HG02884 (cell line): Measurements from ENCODE around the gene SKI.

Experiments
- ATAC-seq: cut with Tn5 transposase; IDR thresholded peaks from one replicate; pipeline ENCODE4 v1.9.1; 2021; ENCODE audit warnings: mild to moderate bottlenecking, moderate library complexity; ENCODE audit not compliant: unreplicated experiment

Gene SKI

DNA sequence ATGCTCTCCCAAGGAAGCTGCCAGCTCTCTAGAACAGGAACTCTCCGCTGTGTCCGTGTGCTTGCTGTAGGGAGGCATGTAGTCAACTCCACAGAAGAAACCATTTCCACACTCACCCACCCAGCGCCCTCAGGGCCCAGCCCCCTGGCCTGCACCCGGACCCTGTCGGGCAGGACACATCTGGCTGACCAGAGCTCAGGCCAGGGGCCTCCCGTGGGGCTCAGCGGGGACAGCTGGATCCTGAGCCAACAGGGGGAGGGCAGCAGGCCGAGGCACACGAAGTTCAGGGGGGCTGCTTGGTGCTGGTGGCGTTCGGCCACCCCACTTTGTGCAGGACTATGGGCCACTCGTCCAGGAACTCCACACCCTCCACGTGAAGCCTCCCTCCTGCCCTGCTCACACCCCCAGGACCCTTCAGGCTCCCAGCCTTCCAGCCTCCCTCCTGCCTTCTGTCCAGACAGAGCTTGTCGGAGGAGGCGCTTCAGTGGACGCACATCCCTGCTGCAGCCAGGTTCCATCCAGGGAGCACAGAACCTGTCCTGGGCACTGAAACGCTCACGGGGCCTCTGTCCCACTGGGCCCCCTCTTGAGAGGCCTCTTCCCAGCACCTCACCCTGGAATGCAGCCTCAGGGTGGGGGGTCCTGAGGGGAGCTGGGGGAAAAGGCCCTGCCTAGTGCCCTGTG is 18.6 kb upstream of the SKI start:
- no peak for ATAC-seq

DNA sequence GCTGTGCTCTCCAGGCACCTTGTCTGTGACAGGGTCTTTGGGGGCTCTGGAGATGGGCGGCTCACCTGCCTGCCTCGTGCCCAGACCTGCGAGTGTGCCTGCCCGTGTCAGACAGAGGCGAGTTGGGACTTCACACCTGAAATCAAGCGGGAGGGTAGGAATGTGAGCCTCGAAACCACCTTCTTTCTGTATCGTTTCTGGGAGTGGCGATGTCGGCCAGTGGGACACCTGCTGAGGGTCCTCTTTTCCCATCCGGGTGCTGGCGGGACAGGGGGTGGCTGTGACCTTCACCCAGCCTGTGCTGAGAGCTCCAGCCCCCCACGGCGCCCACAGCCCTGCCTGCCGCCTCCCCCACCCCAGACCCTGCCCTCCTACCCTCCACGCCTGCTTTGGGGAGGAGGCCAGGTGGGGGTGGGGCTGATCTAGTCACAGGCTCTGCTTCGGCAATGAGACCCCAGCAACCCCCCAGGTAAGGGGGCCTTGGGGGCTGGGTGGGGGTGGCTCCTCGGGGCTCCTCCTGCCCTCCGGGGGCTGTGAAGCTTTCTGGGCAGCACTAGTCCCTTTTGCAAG is 17.9 kb upstream of the SKI start:
- ATAC-seq: no peak

DNA sequence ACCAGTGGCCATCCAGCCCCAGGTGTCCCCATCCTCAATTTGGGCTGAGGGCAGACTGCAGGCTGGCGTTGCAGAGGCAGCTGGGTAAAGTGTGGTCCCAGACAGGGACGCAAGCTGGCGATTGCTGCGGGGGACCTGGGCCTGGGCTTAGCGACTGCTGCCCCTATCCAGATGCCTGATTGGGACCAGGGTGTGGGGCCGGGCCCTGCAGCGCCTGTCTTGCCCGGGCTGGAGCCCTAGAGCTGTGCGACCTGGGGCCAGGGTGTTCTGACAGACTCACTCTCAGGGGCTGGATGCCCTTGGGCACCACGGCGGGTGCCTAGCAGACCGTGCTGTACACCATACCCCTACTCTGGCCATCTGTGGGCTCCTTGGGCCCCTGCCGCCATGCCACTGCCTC is 17.3 kb upstream of the SKI start:
- ATAC-seq: no peak

DNA sequence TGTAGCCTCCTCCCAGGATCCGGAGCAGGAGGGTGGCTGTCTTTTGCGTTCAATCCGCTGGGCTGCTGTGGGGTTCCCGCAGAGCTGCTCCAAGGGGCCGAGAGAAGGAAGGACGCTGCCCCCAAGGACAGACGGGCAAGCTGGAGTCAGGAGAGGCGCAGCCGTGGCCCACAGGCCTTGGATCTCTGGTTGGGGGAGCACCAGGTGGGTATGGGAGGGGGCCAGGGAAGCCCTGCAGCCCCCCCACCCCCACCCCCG is 15.9 kb upstream of the SKI start:
- ATAC-seq: no peak

DNA sequence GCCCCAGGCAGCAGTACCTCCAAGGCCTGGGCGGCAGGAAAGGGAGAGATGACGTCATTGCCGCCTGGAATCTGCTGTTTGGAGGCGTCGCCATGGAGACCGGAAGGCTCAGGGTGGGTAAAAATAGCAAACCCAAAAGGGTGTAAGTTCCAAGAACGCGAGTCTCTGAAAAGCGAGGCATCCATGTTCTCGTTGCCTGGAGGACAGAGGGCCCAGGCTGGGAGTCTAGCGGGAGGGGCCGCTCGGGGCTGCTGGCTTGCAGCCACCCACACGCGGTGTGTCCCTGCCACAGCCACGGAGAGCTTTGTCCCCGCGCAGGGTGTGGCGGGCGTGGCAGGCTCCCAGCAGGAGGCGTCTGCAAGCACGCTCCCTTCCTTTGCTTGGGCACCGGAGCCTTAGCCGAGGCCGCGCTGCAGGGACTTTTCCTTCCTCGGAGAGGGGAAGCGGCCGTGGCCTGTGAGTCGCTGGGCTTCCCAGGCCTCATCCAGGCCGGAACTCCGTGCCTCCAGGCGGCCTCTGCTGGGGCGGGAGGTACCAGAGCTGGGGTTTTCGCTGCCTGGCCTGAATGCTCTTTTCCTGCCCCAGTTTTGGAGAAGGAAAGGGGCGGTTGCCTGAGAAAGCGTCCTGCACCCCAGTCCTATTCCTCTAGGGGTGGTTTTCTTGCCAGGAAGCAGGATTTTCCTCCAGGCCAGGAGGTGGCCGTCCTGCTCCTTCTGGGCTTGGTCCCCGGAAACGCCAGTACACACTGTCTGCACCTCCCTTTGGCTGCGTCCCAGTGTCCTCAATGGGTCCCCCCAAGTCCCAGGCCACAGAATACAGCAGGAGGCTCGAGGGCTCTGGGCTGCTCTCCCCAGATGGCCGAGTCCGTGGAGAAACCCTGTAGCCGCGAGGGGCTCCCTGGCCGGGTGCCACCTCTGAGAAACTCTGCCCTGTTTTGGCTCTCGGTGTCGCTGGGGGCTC is 15.3 kb upstream of the SKI start:
- ATAC-seq: no peak

DNA sequence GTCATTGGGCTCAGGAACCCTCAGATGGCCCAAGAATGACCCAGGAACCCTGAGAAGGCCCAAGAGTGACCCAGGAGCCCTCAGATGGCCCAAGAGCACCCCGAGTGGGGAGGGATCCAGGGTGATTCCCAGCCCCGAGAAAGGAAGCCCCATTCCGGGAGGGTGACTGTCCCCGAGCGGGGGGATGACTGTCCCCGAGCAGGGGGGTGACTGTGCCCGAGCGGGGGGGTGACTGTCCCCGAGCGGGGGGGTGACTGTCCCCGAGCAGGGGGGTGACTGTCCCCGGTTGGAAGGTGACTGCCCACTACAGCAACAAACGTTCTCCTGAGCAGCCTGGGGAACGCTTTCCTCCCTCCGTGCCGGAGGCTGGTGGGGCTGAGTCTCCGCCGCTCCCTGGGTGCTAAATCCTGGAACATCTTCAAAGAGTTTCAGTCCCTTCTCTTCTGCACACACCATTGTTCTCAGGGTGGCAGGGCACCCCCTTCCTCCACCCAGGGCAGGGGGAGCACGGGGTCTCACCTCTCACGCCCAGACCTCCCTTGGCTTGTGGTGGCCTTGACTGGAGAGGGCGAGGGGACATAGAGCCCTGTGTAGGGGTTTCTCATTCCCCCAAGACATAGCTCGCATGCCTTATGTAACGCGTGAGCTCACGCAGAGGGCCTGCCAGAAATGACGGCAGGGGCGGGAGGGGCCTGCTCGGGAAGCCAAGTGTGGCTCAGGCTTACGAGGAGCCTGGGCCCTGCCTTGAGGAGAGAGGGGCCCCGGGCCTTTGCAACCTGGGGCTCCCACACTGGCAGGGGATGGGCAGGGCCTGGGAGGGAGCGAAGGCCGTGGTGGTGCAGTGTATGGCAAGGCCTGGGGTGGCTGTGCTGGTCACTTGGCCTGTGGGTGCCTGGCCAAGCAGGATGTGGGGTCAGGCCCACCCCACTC is 14.3 kb upstream of the SKI start:
- ATAC-seq: no peak

DNA sequence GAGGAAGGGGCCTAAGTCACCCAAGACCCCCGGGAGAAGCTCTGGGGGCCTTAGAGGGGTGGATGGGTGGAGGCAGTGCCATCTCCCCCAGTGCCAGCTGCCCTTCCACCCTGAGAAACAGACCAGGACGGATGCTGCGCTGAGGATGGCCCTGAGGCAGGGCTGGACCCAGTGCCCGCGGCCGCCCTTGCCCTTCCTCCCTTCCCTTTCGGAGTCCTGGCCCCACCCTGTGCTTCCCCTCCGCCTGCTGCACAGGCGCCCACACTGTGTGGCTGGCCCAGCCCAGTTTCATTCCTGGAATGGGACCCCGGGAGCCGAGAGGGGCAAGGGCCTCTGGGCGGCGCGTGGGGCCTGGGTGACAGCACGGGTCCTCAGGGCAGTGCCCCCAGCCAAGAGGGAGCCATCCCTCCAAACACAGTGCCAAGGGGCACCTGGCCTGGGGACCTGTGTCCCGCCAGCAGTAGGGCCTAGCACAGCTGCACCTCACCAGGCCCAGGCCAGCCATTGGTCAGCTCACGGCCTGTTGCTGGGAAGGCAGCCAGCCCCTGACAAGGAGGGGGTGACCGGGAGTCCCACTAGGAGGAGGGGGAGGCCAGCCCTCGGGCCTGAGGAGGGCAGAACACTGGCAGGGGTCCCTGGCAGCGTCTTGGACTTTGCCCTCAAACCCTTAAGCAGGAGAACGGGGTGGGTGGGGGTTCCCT is 13.4 kb upstream of the SKI start:
- no peak for ATAC-seq

DNA sequence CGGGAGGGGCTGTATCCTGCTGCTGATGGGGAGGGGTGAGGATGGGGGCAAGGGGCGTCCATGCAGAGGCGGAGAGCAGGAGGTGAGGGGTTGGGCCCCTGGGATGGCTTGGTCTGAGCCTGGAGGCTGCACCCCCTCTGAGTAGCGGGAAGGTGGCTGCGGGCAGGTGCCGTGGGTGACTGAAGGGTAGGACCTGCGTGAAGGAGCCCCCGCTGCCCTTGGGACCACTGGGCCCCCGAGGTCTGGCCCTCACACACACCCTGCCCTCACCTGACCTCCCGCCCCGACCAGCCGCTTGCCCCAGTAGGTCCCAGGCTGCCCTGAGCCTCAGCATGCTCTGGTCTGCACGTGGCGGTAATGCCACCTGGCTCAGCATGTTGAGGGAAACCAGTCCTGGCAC is 12.8 kb upstream of the SKI start:
- ATAC-seq: no peak

DNA sequence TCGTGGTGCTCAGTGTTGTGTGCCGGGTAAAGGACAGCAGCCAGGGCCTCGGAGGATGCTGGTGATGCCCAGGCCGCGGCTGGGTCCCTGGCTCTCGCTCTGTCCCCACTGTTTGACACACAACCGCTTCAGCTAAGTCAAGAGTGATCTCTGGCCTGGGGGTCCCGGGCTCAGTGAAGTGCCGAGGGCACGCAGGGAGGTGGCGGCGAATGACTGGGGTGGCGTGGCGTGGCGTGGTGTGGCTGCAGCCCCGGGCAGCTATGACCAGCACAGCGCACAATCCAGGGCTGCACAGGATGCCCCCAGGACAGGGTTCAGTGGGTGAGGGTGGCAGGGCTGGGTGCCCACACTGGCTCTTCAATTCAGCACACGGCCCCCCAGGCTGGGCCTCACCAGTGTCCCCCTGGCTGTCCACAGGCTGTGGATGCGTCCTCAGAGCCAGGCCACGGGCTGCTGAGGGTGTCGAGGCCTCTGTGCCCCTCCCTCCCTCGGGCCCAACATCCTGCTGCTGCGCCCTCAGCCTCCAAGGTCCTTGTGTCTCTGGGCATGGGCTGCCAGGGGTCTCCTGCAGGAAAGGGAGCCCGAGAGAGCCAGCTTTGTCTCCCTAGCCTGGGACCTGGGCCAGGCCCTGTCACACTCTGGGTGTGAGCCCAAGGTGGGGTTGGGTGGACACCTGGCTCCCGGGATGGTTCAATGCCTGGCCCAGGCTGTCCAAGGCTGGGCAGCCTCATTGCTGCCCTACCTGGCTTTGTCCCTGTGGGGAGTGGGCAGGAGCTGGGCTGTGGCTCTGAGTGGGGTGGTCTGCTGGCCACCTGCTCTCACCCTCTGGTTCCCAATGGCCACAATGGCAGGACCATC is 12.0 kb upstream of the SKI start:
- ATAC-seq: no peak

DNA sequence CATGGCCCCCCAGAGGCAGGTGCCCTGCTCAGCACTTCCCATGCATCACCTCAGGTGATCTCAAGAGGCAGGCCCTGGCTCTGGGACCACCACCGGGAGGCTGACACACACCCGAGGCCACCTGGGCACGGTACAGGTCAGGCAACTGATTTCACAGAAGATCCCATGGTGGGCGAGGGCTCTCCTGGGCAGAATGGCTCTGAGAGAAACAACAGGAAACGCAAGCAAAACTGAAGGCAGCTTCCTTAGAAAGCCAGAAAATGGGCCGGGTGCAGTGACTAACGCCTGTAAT is 11.4 kb upstream of the SKI start:
- ATAC-seq: no peak

DNA sequence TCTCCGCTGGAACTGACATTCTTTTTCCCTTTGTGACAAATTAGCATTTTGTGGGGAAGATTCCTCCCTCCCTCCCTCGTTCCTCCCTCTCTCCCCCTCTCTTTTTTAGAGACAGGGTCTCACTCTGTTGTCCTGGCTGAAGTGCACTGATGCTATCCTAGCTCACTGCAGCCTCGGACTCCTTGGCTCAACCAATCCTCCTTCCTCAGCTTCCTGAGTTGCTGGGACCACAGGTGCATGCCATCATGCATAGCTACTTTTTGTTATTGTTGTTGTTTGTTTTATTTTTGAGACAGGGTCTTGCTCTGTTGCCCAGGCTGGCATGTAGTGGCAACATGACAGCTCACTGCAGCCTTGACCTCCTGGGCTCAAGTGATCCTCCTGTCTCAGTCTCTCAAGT is 6.8 kb upstream of the SKI start:
- no peak for ATAC-seq

DNA sequence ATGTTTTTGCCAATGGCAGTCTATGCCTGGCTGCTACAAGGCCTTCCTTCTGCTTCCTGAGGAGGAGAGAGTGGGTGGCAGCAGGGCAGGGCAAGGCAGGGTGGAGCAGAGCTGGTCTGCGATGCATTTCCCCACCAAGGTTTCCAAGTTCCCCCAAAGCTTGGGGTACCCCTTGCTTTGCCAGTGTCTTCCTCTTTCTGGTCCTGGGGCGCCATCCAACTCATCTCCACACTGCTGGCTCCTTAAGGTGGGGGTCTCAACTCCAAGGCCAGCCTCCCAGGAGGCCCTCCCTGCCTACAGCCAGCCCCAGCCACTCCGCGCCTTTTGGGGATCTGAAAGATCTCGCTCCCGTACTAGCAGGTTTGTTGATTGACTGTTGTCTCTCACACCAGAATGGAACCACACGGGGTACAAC is 3.9 kb upstream of the SKI start:
- no peak for ATAC-seq

DNA sequence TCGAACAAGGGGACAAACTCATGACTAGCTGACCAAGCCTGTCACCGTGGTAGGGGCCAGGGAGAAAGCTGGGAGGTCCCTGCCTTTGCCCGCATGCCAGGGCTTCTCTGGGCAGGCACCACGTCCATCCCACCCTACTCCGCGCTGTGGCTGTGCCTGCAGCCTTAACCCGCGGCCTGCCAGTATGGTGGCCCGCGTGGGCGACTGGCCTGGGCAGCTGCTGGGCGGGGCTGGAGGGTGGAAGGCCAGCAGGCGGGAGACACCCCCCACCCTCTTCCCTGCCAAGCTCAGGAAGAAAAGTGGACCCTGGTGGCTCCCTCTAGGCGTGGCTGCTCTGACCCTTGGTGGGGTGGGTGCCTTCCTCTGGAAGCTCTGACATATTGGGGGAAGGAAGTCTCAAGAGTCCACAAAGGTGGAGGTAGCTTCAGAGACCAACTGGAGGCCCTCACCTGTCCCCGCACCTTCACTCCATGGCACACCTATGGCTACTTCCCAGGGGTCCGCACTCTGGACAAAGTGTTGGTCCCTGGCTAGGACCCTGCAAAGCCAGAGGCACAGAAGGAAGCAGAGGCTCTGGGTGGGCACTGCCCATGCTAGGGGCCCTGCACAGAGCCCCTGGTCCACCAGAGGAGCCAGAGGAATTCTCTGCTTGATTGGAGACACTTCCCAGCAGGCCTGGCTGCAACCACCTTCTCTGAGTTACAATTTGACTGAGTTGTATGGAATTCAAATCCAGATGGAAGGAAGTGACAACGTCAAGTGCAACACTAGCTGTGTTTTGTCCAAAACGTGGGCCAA is 3.3 kb upstream of the SKI start:
- no peak for ATAC-seq

DNA sequence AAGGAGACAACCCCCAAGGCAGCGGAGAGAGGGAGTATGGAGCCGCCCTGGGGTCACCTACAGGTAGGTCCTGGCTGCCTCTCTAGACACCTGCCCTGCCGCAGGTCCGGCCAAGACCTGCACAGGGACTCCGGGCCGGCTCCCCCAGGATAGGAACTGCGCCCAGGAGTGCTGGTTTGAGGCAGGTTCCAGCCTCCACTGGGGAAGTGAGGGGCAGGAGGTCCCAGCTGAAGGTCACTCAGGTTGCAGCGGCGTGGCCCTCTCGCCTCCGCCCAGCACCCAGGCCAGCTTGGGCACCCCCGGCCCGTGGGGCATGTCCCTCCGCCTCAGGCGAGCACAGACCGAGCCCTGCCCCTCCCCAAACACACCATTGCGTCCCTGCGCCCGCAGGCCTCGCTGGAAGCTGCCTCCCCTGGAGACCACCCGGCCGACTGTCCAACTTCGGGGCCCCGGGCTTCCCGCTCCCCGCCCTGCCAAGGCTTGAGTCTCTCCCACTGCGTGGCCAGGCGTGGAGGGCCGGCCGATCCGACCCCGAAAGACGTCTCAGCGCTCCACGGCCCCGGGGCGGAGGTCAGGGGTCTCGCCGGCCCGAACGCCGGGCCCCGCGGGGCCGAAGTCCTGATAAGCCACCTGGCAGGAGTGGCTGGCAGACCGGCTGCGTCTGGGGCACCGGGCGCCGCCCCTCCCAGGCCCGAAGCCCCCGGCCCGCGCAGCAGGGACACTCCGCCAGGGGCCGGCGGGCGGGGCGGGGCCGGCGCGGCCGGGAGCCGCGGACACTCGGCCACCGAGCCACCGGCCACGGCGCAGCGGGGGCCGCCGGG is 1.4 kb upstream of the SKI start:
- ATAC-seq: no peak

DNA sequence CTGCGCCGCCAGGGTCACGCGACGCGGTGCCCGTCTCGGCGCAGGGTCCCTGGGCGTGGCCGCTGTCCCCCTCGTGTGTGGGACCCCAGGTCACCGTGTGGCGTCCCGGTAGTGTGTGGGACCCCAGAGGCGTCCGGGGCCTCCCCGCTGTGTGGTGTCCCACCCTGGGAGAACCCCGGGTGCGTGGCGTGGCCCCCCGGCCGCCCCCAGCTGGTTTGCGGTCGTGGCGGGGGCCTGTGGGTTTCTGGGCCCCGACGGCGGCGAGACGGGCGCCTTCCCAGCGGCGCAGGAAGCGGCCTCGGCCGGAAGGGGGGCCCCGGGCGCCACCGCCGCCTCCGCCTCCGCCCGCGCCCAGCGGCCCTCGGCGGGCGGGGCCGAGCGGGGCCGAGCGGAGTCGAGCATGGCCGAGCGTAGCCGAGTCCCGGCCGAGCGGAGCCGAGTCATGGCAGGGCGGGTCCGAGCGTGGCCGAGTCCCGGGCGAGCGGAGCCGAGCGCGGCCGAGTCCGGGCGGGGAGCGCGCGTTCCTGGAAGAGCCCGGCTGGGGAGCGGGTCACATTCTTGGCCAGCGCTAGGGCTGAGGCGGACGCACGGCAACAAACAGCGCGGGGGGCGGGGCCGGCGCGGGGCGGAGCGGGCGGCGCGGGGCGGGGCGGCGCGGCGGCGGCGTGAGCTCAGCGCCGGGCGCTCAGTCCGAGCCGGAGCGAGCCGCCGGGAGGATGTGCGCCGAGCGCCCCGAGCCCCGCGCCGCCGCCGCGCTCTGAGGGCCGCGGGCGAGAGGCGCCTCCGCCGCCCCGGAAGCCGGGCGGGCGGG is 568 bp upstream of the SKI start:
- ATAC-seq: peak; percentile 70

DNA sequence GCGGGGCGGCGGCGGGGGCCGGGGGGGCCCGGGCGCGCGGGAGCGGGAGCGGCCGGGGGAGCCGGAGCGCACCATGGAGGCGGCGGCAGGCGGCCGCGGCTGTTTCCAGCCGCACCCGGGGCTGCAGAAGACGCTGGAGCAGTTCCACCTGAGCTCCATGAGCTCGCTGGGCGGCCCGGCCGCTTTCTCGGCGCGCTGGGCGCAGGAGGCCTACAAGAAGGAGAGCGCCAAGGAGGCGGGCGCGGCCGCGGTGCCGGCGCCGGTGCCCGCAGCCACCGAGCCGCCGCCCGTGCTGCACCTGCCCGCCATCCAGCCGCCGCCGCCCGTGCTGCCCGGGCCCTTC is 546 bp downstream of the SKI start:
- ATAC-seq: no peak

DNA sequence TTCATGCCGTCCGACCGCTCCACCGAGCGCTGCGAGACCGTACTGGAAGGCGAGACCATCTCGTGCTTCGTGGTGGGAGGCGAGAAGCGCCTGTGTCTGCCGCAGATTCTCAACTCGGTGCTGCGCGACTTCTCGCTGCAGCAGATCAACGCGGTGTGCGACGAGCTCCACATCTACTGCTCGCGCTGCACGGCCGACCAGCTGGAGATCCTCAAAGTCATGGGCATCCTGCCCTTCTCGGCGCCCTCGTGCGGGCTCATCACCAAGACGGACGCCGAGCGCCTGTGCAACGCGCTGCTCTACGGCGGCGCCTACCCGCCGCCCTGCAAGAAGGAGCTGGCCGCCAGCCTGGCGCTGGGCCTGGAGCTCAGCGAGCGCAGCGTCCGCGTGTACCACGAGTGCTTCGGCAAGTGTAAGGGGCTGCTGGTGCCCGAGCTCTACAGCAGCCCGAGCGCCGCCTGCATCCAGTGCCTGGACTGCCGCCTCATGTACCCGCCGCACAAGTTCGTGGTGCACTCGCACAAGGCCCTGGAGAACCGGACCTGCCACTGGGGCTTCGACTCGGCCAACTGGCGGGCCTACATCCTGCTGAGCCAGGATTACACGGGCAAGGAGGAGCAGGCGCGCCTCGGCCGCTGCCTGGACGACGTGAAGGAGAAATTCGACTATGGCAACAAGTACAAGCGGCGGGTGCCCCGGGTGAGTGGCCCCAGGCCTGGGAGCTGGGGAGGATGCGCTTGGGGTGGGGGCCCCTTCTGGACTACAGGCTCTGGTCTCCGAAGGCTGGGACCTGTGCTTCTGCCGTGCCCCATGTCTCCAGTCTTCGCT is 1.1 kb downstream of the SKI start:
- no peak for ATAC-seq
